ENCODE results near the gene CCDC8. TPM values are rescaled to one million over a fixed set of nuclear protein-coding genes. Genes with fewer than 3 reads are reported as not detected.
"Not testable (repeated sequence)": the region's sequence is repeated elsewhere in the genome, so short reads cannot be mapped to it uniquely, and the experiment has no call there.

CCDC8 gene
- total and polyA plus RNA-seq, 8 donors = 11.8 to 59.7 (median 47.8) TPM

- no peak for DNase-seq
- Histone ChIP-seq H3K4me3 (no peak overlapping the region), H3K9me3 (no peaks in the 10 kb centered on the region), H3K27ac (no peak overlapping the region), H3K27me3 (no peaks in the 10 kb centered on the region), H3K36me3 (no peaks in the 10 kb centered on the region), H3K4me1 (peaks cover 0 to 11% of the 10 kb centered on the region in 2 donors)
- intact Hi-C loops (cut with DNase I) = no loop called here
- no peak for TF ChIP-seq CTCF (IDR thresholded peaks at IDR 0.05)
- ATAC-seq = no peak
These were observed 33.6 kb upstream of the CCDC8 start for GRCh38 chr19:46447006-46447405.

GRCh38 chr19:46446021-46446420, 32.7 kb upstream of the CCDC8 start:
- no peak overlapping the region for H3K27ac ChIP-seq
- no peak for DNase-seq
- intact Hi-C loops (cut with DNase I) = no loop called here
- H3K9me3 ChIP-seq = no peaks in the 10 kb centered on the region
- no peak for ATAC-seq
- no peaks in the 10 kb centered on the region for H3K36me3 ChIP-seq
- no peak for TF ChIP-seq CTCF (IDR thresholded peaks at IDR 0.05)
- H3K4me1 ChIP-seq = peaks cover 0 to 11% of the 10 kb centered on the region in 2 donors
- H3K4me3 ChIP-seq = no peak overlapping the region
- no peaks in the 10 kb centered on the region for H3K27me3 ChIP-seq

GRCh38 chr19:46442808-46443450, 29.6 kb upstream of the CCDC8 start:
- Histone ChIP-seq H3K36me3 (no peaks in the 10 kb centered on the region), H3K4me3 (no peak overlapping the region), H3K4me1 (peaks cover 0 to 11% of the 10 kb centered on the region in 2 donors), H3K27ac (no peak overlapping the region), H3K9me3 (no peaks in the 10 kb centered on the region), H3K27me3 (no peaks in the 10 kb centered on the region)
- intact Hi-C loops (cut with DNase I) = no loop called here
- DNase-seq (peak in 1 of 4 donors; percentile 35), ATAC-seq (peak; percentile 66)
- no peak for TF ChIP-seq CTCF (IDR thresholded peaks at IDR 0.05)

GRCh38 chr19:46441866-46442265, 28.5 kb upstream of the CCDC8 start:
- ATAC-seq = no peak
- TF ChIP-seq CTCF (IDR thresholded peaks at IDR 0.05) = no peak
- H3K9me3 ChIP-seq = no peaks in the 10 kb centered on the region
- H3K4me1 ChIP-seq = peaks cover 0 to 11% of the 10 kb centered on the region in 2 donors
- no peak overlapping the region for H3K4me3 ChIP-seq
- H3K27me3 ChIP-seq = no peaks in the 10 kb centered on the region
- no peak overlapping the region for H3K27ac ChIP-seq
- intact Hi-C loops (cut with DNase I) = no loop called here
- H3K36me3 ChIP-seq = no peaks in the 10 kb centered on the region
- DNase-seq = peak in 2 of 4 donors; percentile 76 to 80

- intact Hi-C loops (cut with DNase I); H3K4me1 ChIP-seq; H3K9me3 ChIP-seq; H3K27ac ChIP-seq; ATAC-seq; DNase-seq; H3K36me3 ChIP-seq; H3K4me3 ChIP-seq: not testable (repeated sequence)
- peaks cover 0 to 39% of the 10 kb centered on the region in 2 donors for H3K27me3 ChIP-seq
These were observed 22.3 kb upstream of the CCDC8 start for GRCh38 chr19:46435689-46436088.

- Histone ChIP-seq H3K27ac (no peak overlapping the region), H3K4me1 (no peaks in the 10 kb centered on the region), H3K36me3 (no peaks in the 10 kb centered on the region), H3K27me3 (peaks cover 0 to 45% of the 10 kb centered on the region in 2 donors), H3K9me3 (no peaks in the 10 kb centered on the region), H3K4me3 (no peak overlapping the region)
- DNase-seq (no peak), ATAC-seq (no peak)
- TF ChIP-seq CTCF (IDR thresholded peaks at IDR 0.05) = no peak
- intact Hi-C loops (cut with DNase I) = no loop called here
These were observed 21.6 kb upstream of the CCDC8 start for GRCh38 chr19:46435009-46435408.

- H3K36me3 ChIP-seq; DNase-seq; H3K9me3 ChIP-seq; H3K27ac ChIP-seq; intact Hi-C loops (cut with DNase I); ATAC-seq; H3K4me1 ChIP-seq; H3K4me3 ChIP-seq: not testable (repeated sequence)
- H3K27me3 ChIP-seq = peaks cover 0 to 61% of the 10 kb centered on the region in 2 donors
These were observed 20.1 kb upstream of the CCDC8 start for GRCh38 chr19:46433470-46433869.

All from left lung (tissue), 10 donors.